Body of pancreas (tissue), 4 donors: Measurements from ENCODE around the gene POLG. TPM values are rescaled to one million over a fixed set of nuclear protein-coding genes. Genes with fewer than 3 reads are reported as not detected.

ENCODE experiments used
- ATAC-seq: fragments of 150-250 bp; one replicate; pipeline ENCODE4 v1.9.1; 2016
- DNase-seq, 4 donors: peaks; one replicate each; pipeline ENCODE4 v3.0.0-alpha.2; 2019
- H3K27ac ChIP-seq, 4 donors: fragments of 200-600 bp; sonication (generic); 1 replicate in 3 of 4; 2 replicates in 1 of 4; pipeline versions ENCODE4 v1.5.1 to v1.6.1; 2016 to 2019; ENCODE audit warnings: mild to moderate bottlenecking in 1 of 4, mixed read lengths in 1 of 4, moderate library complexity in 1 of 4
- H3K27me3 ChIP-seq, 2 donors: fragments of 200-600 bp; sonication (generic); one replicate each; pipeline ENCODE4 v1.6.0; 2016; ENCODE audit warnings: mild to moderate bottlenecking in 1 of 2
- H3K36me3 ChIP-seq, 2 donors: fragments of 200-600 bp; sonication (generic); replicated peaks in 1 of 2; 2 replicates each; pipeline ENCODE4 v1.5.1; 2016; ENCODE audit warnings: low read depth in 2 of 2; ENCODE audit not compliant: insufficient read depth in 1 of 2
- H3K4me1 ChIP-seq: fragments of 200-600 bp; sonication (generic); one replicate; pipeline ENCODE4 v1.6.0; 2016
- H3K4me3 ChIP-seq, 2 donors: fragments of 200-600 bp; sonication (generic); 1 replicate in 1 of 2; 2 replicates in 1 of 2; pipeline ENCODE4 v1.5.1; 2016 to 2019
- H3K9me3 ChIP-seq, 3 donors: fragments of 200-600 bp; sonication (generic); 1 replicate in 2 of 3; 2 replicates in 1 of 3; pipeline ENCODE4 v1.5.1; 2016
- POLR2A ChIP-seq, 3 donors: fragments of 450-650 bp; IDR thresholded peaks; one replicate each; pipeline ENCODE4 v1.6.1; 2016; ENCODE audit warnings: antibody characterized with exemption in 3 of 3, mild to moderate bottlenecking in 2 of 3
- WGBS, 2 donors: methylation state at CpG; one replicate each; pipeline ENCODE4 v1.1.5; 2017; 5-methylcytosine and 5-hydroxymethylcytosine counted together
- intact Hi-C: fragments of 100-400 bp; cut with DNase I; formaldehyde crosslinking; loops from one replicate; pipeline ENCODE4 v1.15.1; 2023
- total RNA-seq, 2 donors: library from RNA; depleted of rRNA; stranded (reverse); fragments of >200 nt; gene quantifications; one replicate each; pipeline ENCODE4 v1.1.0, GENCODE V29; 2016
- TF ChIP-seq, protein P1 (sequence below), 7 experiments: fragments of 450-650 bp in 4 of 7; fragments of 200-600 bp in 3 of 7; sonication (generic) in 3 of 7; IDR thresholded peaks; one replicate each; pipeline ENCODE4 v1.5.1; 2016 to 2019; ENCODE audit warnings: antibody characterized with exemption in 7 of 7

Gene POLG
- total RNA-seq = 10 to 100 TPM; 60.7 to 67.2 TPM

- 0 to 1% methylated on average over 4 to 49 of the region's 85 CpGs for WGBS, 2 donors
- H3K4me1 ChIP-seq = peaks cover 50% of the 10 kb centered on the region
- intact Hi-C loops = no loop called here
- peak within 1 kb of the TSS; percentile 50 to 64 for H3K4me3 ChIP-seq
- no peaks in the 10 kb centered on the region for H3K9me3 ChIP-seq
- peak; percentile 97 for ATAC-seq
- peak; percentile 98 to 99 (median 99) for DNase-seq
- H3K36me3 ChIP-seq = peaks cover 0 to 6% of the 10 kb centered on the region in 2 donors
- H3K27ac ChIP-seq = peak within 1 kb of the TSS; percentile 89 to 94 (median 90)
- TF ChIP-seq, protein P1, sequence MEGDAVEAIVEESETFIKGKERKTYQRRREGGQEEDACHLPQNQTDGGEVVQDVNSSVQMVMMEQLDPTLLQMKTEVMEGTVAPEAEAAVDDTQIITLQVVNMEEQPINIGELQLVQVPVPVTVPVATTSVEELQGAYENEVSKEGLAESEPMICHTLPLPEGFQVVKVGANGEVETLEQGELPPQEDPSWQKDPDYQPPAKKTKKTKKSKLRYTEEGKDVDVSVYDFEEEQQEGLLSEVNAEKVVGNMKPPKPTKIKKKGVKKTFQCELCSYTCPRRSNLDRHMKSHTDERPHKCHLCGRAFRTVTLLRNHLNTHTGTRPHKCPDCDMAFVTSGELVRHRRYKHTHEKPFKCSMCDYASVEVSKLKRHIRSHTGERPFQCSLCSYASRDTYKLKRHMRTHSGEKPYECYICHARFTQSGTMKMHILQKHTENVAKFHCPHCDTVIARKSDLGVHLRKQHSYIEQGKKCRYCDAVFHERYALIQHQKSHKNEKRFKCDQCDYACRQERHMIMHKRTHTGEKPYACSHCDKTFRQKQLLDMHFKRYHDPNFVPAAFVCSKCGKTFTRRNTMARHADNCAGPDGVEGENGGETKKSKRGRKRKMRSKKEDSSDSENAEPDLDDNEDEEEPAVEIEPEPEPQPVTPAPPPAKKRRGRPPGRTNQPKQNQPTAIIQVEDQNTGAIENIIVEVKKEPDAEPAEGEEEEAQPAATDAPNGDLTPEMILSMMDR (IDR thresholded peaks at IDR 0.05) = peak in 1 of 7 experiments; percentile 14
- TF ChIP-seq POLR2A (IDR thresholded peaks at IDR 0.05) = peak; percentile 95 to 97 (median 96)
- H3K27me3 ChIP-seq = no peaks in the 10 kb centered on the region
Measured at GRCh38 chr15:89334510-89335297, at the start of gene POLG. Gene POLG, minus strand, starts transcription at chr15:89334824. Its CDS starts 1,070 bp downstream, at chr15:89333754.

GRCh38 chr15:89384176-89384604 is 49.6 kb upstream of the POLG start:
- ATAC-seq = no peak
- intact Hi-C loops = no loop called here
- 72 to 92% methylated on average over 3 of the region's 3 CpGs for WGBS, 2 donors

DNA sequence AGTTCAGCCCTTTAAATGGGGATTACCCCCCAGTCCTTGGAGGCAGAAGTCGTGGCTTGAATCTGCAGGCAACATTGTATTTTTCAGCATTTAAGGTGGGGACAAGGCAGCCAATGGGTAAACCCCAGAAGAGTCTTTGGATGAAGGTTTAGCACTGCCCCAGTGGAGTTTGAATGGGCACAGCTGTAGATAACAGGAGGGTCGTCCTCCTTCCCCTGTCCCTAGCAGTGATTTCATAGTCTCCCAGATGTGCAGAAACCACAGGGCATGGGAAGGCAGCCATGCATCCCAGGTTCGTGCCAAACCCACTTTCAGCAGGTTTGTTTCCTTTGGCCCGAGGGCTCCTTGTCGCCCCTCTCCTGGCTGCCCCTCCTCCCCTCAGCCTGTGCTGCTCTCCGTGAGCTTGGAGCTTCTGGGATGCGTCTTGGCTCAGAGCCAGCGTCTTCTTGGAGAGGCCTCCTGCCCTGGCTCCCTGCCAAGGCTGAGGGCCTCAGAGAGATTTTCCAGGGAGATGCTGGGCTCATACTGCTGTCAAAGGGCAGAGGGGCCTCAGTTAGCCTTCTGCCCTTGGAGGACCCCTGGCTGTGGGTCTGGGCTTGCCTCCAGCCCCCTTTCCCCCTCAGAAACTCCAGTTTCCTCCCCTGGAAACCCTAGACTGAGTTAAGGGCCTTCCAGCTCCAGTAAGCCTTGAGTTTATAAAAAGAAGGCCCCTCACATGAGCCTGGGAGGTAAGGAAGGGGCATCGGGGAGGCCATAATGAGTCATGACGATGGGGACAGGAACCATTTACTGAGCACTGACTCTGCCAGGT is 48.9 kb upstream of the POLG start:
- intact Hi-C loops = no loop called here
- DNase-seq (peak in 2 of 4 donors; percentile 47 to 53), ATAC-seq (no peak)

More at GRCh38 chr15:89384176-89384604, 49.6 kb upstream of the POLG start:
- TF ChIP-seq POLR2A (IDR thresholded peaks at IDR 0.05) = no peak
- TF ChIP-seq, protein P1 (IDR thresholded peaks at IDR 0.05) = no peak
- no peak for DNase-seq
- Histone ChIP-seq H3K4me3 (no peak overlapping the region), H3K36me3 (no peaks in the 10 kb centered on the region), H3K9me3 (no peaks in the 10 kb centered on the region), H3K4me1 (peaks cover 1% of the 10 kb centered on the region), H3K27ac (no peak overlapping the region), H3K27me3 (no peaks in the 10 kb centered on the region)

GRCh38 chr15:89381888-89382686 is 47.5 kb upstream of the POLG start:
- WGBS, 2 donors = 62 to 68% methylated on average over 11 of the region's 11 CpGs

More for the DNA sequence above, 48.9 kb upstream of the POLG start:
- 40 to 47% methylated on average over 7 to 10 of the region's 10 CpGs for WGBS, 2 donors
- Histone ChIP-seq H3K27ac (no peak overlapping the region), H3K9me3 (no peaks in the 10 kb centered on the region), H3K27me3 (peaks cover 0 to 4% of the 10 kb centered on the region in 2 donors), H3K36me3 (no peaks in the 10 kb centered on the region), H3K4me3 (no peak overlapping the region), H3K4me1 (peaks cover 7% of the 10 kb centered on the region)
- TF ChIP-seq POLR2A (IDR thresholded peaks at IDR 0.05) = no peak
- TF ChIP-seq, protein P1 (IDR thresholded peaks at IDR 0.05) = no peak

More at GRCh38 chr15:89381888-89382686, 47.5 kb upstream of the POLG start:
- Histone ChIP-seq H3K27ac (no peak overlapping the region), H3K4me3 (no peak overlapping the region), H3K4me1 (peaks cover 18% of the 10 kb centered on the region), H3K36me3 (no peaks in the 10 kb centered on the region), H3K27me3 (peaks cover 0 to 12% of the 10 kb centered on the region in 2 donors), H3K9me3 (no peaks in the 10 kb centered on the region)
- intact Hi-C loops = no loop called here
- TF ChIP-seq POLR2A (IDR thresholded peaks at IDR 0.05) = no peak
- TF ChIP-seq, protein P1 (IDR thresholded peaks at IDR 0.05) = no peak
- DNase-seq (no peak), ATAC-seq (no peak)
